Measurements from ENCODE around the gene ASPSCR1. TPM values are rescaled to one million over a fixed set of nuclear protein-coding genes. Genes with fewer than 3 reads are reported as not detected.
A peak's percentile ranks its signal among the peaks of the same experiment; 100 is the strongest.

The ASPSCR1 gene
- total RNA-seq, 1 experiment from 2014 or later = 40.6 TPM

DNA sequence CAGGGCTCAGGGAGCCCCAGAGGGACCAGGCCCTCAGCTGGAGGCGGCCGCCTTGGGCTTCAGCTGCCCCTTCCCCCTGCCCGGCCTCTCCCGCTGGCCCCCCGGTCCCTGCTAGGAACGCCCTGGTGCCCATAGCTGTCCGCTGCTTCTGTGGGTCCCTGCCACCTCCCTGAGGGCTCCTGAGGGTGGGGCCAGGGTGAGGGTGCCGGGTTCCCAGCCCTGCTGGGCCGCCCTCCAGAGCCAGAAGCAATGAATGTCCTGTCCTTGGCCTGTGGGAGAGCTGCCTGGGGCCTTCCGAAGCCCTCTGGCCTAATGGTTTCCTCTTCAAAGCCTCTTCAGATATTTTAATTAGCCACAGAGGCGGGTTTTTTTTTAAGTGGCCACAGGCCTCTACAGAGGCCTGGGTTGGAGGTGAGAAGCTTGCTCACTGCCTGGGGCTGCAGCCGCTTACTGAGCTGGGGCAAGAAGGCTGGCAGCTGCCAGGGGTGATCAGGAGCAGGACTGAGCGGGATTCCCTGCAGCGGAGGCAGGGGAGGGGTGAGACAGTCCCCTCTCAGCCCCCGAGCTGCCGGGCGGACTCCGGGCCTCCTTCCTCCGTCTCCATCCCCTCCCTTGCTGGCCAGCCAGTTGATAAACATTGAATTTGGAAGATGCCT lies 35.3 kb downstream of the ASPSCR1 start:
- H3K27ac ChIP-seq = peak overlapping the region; percentile 19
- no peaks in the 10 kb centered on the region for H3K9me3 ChIP-seq (replicated peaks)
- no peak overlapping the region for H3K4me3 ChIP-seq
- H3K4me1 ChIP-seq = peaks cover 20% of the 10 kb centered on the region
- peak; percentile 88 to 90 for DNase-seq
- no peaks in the 10 kb centered on the region for H3K36me3 ChIP-seq
- no peaks in the 10 kb centered on the region for H3K27me3 ChIP-seq

DNA sequence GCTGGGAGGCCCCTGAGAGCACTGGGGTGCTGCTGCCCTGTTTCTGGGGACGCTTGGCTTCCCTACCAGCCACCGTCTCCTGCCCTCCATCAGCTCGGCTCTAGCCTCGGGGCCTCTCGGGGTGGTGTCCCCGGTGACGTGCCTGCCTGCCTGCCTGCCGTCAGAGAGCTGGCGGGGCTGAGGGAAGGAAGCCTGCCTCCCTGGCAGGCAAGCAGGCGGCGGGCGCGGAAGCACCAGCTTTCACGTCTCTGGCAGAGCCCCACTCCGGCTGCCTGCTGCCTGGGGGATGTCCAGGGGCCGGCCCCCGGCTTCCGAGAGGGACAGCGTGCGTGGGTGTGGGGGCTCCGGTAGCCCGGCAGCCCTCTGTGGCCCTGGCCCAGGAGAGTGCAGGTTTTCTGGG lies 35.9 kb downstream of the ASPSCR1 start:
- Histone ChIP-seq H3K4me3 (no peak overlapping the region), H3K27ac (no peak overlapping the region; the same call in 1 of the 2 replicates), H3K27me3 (no peaks in the 10 kb centered on the region), H3K4me1 (peaks cover 15% of the 10 kb centered on the region), H3K9me3 (replicated peaks) (no peaks in the 10 kb centered on the region), H3K36me3 (no peaks in the 10 kb centered on the region)
- peak; percentile 45 to 53 for DNase-seq

DNA sequence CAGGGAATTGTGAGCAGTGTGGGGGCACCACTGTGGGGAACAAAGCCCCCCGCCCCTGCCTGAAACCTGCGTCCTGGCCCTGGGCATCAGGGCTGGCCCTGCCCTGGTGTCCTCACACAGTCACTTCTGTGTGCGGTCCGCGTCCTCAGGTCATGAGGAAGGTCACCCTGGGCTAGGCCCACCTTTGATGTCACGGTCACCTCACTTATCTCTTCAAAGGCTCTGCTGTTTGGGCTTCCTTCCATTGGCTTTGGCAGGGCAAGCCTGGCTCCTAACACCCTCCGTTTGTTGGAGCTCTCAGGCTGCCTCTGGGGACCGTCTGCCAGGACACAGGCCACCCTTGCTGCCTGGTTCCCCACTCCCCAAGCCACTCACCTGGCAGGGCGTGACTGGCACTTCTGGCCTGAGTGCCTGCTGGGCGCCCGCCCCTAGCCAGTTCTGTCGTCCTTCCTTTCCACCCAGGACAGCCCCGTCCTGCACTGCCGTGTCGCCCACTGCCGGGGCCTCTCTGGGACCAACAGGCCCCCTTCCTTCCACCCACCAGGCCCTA lies 36.4 kb downstream of the ASPSCR1 start:
- DNase-seq = no peak
- H3K27ac ChIP-seq = no peak overlapping the region

DNA sequence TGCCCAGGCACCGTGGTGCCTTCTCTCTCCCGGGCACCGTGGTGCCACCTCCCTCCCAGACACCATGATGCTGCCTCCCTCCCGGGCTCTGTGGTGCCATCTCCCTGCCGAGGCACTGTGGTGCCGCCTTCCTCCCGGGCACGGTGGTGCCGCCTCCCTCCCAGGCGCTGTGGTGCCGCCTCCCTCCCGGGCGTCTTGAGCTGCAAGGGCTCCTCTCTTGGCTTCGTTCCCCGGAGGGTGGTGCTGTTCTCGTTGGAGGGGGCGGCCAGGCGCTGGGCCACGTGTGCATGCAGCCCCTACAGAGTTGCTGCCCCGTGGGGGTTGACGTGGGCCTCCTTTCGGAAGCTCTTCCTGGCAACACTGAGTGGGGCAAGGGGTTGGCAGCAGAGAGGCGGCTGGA lies 37.0 kb downstream of the ASPSCR1 start:
- peaks cover 15% of the 10 kb centered on the region for H3K4me1 ChIP-seq
- no peak overlapping the region for H3K27ac ChIP-seq
- H3K27me3 ChIP-seq = no peaks in the 10 kb centered on the region
- H3K9me3 ChIP-seq (replicated peaks) = no peaks in the 10 kb centered on the region
- no peaks in the 10 kb centered on the region for H3K36me3 ChIP-seq
- no peak for DNase-seq
- H3K4me3 ChIP-seq = no peak overlapping the region

More for the DNA sequence above, 36.4 kb downstream of the ASPSCR1 start:
- Histone ChIP-seq H3K9me3 (replicated peaks) (no peaks in the 10 kb centered on the region), H3K36me3 (no peaks in the 10 kb centered on the region), H3K4me3 (no peak overlapping the region), H3K27me3 (no peaks in the 10 kb centered on the region), H3K4me1 (peaks cover 15% of the 10 kb centered on the region)

DNA sequence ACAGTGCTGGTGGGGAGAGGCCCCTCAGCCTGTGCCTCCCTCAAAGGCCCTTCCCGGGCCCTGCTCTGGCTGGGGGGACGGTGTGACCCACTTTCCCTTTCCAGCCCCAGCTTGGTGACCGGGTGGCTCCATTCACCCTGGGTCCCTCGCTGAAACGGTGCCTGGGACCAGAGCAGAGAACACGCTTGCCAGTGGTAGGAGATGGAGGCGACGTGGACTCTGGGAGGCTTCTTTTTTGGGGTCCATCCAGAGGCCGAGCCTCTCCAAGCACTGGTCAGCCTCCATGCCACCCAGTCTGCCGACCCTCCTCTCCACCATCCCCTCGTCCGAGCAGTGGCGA lies 37.5 kb downstream of the ASPSCR1 start:
- H3K4me3 ChIP-seq = no peak overlapping the region

DNA sequence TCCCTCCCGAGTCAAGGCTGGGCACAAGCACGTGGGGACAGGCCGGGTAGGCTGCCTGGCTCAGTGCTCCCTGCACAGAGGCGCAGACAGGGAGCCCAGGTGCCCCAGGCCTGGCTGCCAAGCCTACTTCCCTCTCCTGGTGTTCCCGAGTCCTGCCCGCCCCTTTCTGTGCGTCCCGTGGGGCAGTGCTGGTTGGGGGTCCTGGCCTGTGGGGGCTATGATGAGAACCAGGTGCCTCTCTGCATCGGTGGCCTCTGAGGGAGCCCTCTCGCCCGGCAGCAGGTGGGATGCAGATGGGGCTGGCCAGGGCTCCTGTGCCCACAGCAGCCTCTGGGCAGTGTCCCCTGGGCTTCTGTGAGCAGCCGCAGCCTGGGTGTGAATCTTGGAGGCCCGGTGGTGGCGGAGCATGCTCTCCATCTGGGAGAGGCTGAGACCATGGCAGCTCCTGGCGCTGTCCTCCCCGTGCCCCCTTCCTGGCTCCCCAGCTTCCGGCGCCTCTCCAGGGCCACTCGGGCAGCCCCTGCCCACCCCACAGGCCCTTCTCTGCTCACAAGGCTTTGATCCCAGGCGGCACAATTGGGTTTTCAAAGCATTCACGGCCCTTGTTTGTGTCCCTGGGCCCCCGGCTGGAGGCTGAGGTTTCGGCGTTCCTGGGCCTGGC lies 38.0 kb downstream of the ASPSCR1 start:
- no peak for DNase-seq
- H3K27me3 ChIP-seq = no peaks in the 10 kb centered on the region
- H3K36me3 ChIP-seq = no peaks in the 10 kb centered on the region
- H3K4me3 ChIP-seq = no peak overlapping the region
- no peak overlapping the region for H3K27ac ChIP-seq
- peaks cover 15% of the 10 kb centered on the region for H3K4me1 ChIP-seq
- no peaks in the 10 kb centered on the region for H3K9me3 ChIP-seq (replicated peaks)

More for the DNA sequence above, 37.5 kb downstream of the ASPSCR1 start:
- no peaks in the 10 kb centered on the region for H3K27me3 ChIP-seq
- H3K36me3 ChIP-seq = no peaks in the 10 kb centered on the region
- DNase-seq = no peak
- peaks cover 15% of the 10 kb centered on the region for H3K4me1 ChIP-seq
- no peak overlapping the region for H3K27ac ChIP-seq
- H3K9me3 ChIP-seq (replicated peaks) = no peaks in the 10 kb centered on the region

DNA sequence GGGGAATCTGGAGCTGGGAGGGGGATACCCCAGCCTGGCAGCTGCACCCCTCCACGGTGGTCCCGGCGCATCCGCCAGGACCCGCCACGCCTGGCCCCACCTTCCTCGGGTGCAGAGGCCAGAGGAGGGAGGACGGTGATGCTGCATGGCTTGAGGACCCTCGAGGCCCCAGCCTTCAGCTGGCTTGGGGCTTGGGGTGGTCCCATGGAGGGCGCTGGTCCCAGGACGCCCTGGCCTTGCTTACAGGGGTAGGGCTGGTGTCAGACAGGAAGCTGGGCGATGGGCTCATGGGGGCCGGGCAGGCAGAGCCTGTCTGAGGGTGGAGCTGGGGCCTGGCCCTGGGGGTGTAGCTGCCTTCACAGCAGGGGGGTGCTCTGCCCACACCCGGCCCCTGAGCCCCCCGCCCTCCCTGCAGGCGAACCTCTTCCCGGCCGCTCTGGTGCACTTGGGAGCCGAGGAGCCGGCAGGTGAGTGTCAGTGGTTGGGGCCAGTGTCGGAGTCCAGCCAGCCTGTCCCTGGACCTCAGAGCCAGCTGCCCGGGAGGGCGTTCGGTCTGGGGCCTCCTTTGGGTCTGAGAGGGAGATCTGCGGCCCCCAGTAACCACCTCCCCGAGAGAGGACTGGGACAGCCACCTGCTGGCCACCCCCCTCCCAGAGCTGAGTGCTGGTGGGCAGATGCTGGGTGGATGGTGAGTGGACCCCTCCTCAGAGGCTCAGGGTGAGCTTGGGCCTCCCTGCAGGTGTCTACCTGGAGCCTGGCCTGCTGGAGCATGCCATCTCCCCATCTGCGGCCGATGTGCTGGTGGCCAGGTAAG lies 38.8 kb downstream of the ASPSCR1 start:
- H3K36me3 ChIP-seq = no peaks in the 10 kb centered on the region
- peaks cover 15% of the 10 kb centered on the region for H3K4me1 ChIP-seq
- no peak for DNase-seq
- no peak overlapping the region for H3K4me3 ChIP-seq
- no peaks in the 10 kb centered on the region for H3K9me3 ChIP-seq (replicated peaks)
- no peaks in the 10 kb centered on the region for H3K27me3 ChIP-seq
- no peak overlapping the region for H3K27ac ChIP-seq

DNA sequence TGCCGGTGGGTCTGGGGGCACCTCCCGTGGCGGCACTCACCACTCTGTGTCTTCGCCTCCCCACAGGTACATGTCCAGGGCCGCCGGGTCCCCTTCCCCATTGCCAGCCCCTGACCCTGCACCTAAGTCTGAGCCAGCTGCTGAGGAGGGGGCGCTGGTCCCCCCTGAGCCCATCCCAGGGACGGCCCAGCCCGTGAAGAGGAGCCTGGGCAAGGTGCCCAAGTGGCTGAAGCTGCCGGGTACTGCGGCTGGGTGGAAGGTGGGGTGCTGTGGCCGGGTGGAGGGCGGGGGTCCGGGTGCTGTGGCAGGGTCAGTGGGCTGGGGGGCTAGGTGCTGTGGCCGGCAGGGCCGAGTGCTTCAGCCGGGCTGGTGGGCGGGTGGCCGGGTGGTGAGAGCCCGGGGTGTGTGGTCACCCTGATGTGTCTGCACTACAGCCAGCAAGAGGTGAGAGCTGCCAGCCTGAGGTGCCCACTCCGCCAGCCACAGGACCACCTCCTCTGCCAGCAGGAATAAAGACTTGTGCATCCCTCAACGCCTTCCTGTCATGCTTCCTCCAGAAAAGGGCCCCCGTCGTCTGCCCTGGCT lies 39.5 kb downstream of the ASPSCR1 start:
- no peak overlapping the region for H3K4me3 ChIP-seq
- no peaks in the 10 kb centered on the region for H3K9me3 ChIP-seq (replicated peaks)
- H3K27ac ChIP-seq = no peak overlapping the region
- H3K4me1 ChIP-seq = peaks cover 21% of the 10 kb centered on the region
- no peak for DNase-seq
- H3K27me3 ChIP-seq = no peaks in the 10 kb centered on the region
- no peaks in the 10 kb centered on the region for H3K36me3 ChIP-seq

DNA sequence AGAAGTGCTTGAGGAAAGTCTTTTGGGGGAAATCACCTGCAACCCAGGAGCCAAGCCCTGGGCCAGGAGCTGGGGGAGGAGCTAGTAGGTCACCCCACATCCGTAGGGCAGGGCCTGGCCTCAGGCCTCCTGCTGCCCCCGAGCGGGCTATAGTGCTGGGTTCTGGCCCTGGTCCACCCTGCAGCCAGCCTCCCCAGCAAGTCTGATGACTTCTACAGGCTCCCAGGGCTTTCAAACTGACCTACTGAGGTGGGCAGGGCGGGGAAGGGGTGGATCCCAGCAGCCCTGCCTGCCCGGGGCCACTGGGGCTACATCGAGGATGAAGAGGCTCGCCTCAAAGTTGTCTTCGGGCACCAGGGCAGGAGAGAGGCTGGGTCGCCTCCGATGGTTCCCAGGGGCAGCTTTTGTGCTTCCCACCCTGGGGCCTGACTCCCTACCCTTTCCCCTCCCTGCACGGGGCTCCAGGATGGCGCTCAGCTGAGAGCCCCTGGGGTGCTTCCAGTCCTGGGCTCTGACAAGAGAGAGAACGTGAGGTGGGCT lies 40.3 kb downstream of the ASPSCR1 start:
- no peak overlapping the region for H3K27ac ChIP-seq
- no peak for DNase-seq
- no peaks in the 10 kb centered on the region for H3K27me3 ChIP-seq
- H3K9me3 ChIP-seq (replicated peaks) = no peaks in the 10 kb centered on the region
- H3K4me3 ChIP-seq = no peak overlapping the region
- H3K4me1 ChIP-seq = peaks cover 14% of the 10 kb centered on the region
- H3K36me3 ChIP-seq = no peaks in the 10 kb centered on the region

DNA sequence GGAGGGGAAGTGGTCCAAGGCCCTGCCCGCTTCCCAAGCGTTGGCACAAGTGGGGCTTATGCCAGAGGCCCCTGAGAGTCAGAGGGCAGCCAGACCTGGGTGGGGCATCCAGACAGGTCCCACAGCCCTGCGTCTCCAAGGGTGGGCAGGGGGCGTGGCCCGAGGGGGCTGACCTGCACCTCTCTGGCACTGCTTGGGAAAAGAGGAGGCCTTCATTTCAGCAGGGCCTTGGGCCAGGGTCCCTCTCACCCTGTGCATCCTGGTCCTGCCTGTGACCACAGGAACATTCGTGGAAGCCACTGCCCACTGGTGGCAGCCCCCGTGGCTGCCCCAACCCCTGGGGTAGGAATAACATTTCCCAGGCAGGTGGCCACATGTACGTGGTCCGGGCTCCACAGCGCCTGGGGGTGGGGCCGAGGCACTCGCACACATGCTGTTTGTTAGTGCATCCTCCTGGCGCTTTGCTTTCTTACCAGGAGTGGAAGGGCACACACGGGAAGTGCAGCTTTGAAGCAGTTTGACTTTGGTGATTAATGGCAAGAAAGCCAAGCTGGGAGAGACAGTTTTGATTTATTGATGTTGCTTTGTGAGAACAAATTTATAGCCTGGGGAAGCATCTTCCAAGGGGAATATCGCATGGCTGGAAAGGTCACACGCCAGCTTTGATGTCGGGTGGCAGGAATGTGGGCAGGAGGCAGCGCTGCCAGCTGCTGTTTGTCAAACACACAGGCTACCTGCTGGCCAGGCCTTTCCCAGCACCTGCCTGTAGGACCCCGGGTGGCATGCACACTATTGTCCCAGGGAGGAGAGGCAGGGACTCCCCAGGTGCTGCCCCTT lies 40.9 kb downstream of the ASPSCR1 start:
- H3K4me1 ChIP-seq = peaks cover 7% of the 10 kb centered on the region; the same call in 1 of the 2 replicates
- DNase-seq = no peak
- H3K27ac ChIP-seq = no peak overlapping the region
- H3K27me3 ChIP-seq = no peaks in the 10 kb centered on the region
- no peaks in the 10 kb centered on the region for H3K36me3 ChIP-seq
- H3K9me3 ChIP-seq (replicated peaks) = no peaks in the 10 kb centered on the region
- H3K4me3 ChIP-seq = no peak overlapping the region

DNA sequence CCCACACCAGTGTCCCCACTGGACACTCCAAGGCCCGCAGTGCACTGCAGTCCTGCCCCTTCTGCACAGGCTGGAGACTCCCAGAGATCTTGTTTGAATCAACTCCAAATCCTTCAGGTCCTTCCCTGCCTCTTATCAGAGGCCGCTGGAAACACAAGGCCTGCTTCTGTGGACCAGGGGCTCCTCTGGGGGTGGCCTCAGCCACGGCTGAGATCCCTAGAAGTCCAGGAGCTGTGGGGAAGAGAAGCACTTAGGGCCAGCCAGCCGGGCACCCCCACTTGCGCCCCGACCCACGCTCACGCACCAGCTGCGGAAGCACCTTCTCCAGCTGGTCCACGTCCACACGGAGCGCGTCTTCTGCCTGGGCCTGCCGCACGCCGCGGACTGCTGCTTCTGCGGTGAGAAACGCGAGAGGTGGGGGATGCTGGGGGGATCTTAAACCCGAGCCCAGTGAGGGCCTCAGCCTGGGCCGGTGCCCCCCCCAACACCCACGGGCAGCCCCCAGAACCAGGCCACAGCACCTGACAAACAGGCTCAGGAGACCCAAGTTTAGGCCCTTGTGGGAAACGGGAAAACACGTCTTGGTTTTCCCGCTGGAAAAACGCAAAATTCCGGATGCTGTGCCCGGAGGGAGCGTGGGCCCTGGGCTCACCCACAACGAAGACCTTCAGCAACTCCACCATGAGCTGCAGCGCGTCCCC lies 41.7 kb downstream of the ASPSCR1 start:
- H3K4me1 ChIP-seq = peaks cover 7% of the 10 kb centered on the region; the same call in 1 of the 2 replicates
- H3K36me3 ChIP-seq = no peaks in the 10 kb centered on the region
- no peak overlapping the region for H3K4me3 ChIP-seq
- no peaks in the 10 kb centered on the region for H3K27me3 ChIP-seq
- no peaks in the 10 kb centered on the region for H3K9me3 ChIP-seq (replicated peaks)
- no peak for DNase-seq
- no peak overlapping the region for H3K27ac ChIP-seq

DNA sequence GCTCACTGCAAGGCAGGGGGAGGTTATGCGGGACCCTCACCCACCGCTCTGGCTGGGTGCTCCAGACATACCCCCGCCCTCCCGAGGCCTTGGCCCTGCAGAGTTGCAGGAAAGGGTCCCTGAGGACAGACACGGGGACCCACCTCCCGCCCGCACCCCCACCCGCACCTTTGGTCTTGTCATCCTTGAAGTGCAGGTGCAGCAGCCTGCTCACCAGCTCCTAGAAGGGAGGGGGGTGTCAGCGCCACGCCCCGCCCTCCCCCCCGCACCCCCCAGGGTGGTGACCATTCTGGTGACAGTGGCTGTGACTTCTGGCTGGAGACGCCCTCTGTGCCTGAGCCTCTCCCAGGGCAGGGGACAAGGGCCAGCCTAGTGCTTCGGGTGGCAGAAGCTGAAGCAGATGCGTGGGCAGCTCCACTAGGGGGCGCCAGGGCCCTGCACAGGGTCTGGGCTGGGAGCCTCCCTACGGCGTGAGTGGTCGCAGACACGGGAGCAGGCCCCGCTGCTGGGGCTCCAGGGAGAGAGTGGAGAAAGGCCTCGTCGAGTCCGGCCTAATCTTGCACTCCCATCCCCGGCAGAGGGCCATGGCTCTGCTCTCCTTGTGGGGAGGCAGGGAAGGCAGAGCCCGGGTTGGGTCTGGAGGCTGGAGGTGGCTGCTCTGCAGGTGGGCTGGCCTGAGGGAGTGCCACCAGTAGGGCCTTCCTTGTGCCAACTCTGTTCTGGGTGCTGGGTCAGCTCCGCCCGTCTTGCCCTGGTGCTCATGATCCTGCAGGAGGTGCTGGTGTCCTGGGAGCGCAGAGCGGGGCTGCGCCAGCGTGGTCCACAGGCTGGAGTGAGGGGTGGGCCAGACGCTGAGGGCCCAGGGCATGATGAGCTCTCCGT lies 42.5 kb downstream of the ASPSCR1 start:
- DNase-seq = peak; percentile 90 to 93
- Histone ChIP-seq H3K9me3 (replicated peaks) (no peaks in the 10 kb centered on the region), H3K27ac (no peak overlapping the region), H3K36me3 (no peaks in the 10 kb centered on the region), H3K27me3 (no peaks in the 10 kb centered on the region), H3K4me3 (no peak overlapping the region), H3K4me1 (peaks cover 7% of the 10 kb centered on the region; the same call in 1 of the 2 replicates)

All from SJCRH30 (cell line).